HepG2 (cell line): ENCODE measurements around the gene ZNF333. TPM values are rescaled to one million over a fixed set of nuclear protein-coding genes. Genes with fewer than 3 reads are reported as not detected.

Source experiments
- ATAC-seq: fragments of 200-7000 bp; cut with Tn5 transposase; 3 replicates; pipeline ENCODE4 v1.9.1; 2020; ENCODE audit warnings: mild to moderate bottlenecking, moderate library complexity
- BruUV-seq: library from RNA; stranded (reverse); fragments of 400-500 nt; replicated peaks from 2 replicates; lab custom pipeline; 2021; lab: Mats Ljungman, UMichigan
- CTCF ChIA-PET: fragments of 300-600 bp; formaldehyde crosslinking; extraction: SDS; loops from one replicate; lab custom pipeline; 2021; ENCODE audit warnings: low total read pairs, inconsistent platforms, low intra/inter-chr PET ratio; lab: Yijun Ruan, JAX
- POLR2A ChIA-PET: fragments of 350-600 bp; sonication (Branson Sonifier 250); formaldehyde crosslinking; loops from one replicate; lab custom pipeline; 2020; ENCODE audit warnings: antibody characterized with exemption, inconsistent platforms; lab: Yijun Ruan, JAX
- DNase-seq: peaks from one replicate; pipeline ENCODE4 v3.0.0-alpha.2; 2015; ENCODE audit warnings: low spot score
- FAIRE-seq: peaks from 3 replicates; lab custom pipeline; 2011; peaks lifted over from hg19 to GRCh38; lab: Jason Lieb, UNC
- H2AFZ ChIP-seq: one replicate; pipeline ENCODE4 v1.6.1; 2011; ENCODE audit warnings: low read length, inconsistent platforms
- H3K27ac ChIP-seq: fragments of 300-600 bp; 3 replicates; pipeline ENCODE4 v1.8.0; 2011; ENCODE audit warnings: mixed run types, mild to moderate bottlenecking, mixed read lengths, low read length, inconsistent platforms; ENCODE audit not compliant: insufficient read depth; ENCODE audit errors: extremely low read length
- H3K27me3 ChIP-seq, 2 experiments: fragments of 200-600 bp in 1 of 2; 2 replicates in 1 of 2; 3 replicates in 1 of 2; pipeline versions ENCODE4 v1.6.0 to v1.8.0; 2011; ENCODE audit warnings: low read length in 2 of 2, mild to moderate bottlenecking in 2 of 2, moderate library complexity in 2 of 2, inconsistent platforms in 1 of 2; ENCODE audit not compliant: insufficient read depth in 2 of 2, control insufficient read depth in 1 of 2
- H3K36me3 ChIP-seq, 2 experiments: fragments of 200-600 bp in 1 of 2; replicated peaks in 1 of 2; 2 replicates in 1 of 2; 3 replicates in 1 of 2; pipeline versions ENCODE4 v1.5.1 to v1.8.0; 2011; ENCODE audit warnings: low read length in 2 of 2, inconsistent platforms in 1 of 2; ENCODE audit not compliant: insufficient read depth in 2 of 2, control insufficient read depth in 1 of 2
- H3K4me1 ChIP-seq: 2 replicates; pipeline ENCODE4 v1.5.1; 2012; ENCODE audit warnings: low read length, inconsistent platforms; ENCODE audit not compliant: insufficient read depth
- H3K4me2 ChIP-seq: 2 replicates; pipeline ENCODE4 v1.6.0; 2011; ENCODE audit warnings: low read depth, low read length, inconsistent platforms
- H3K4me3 ChIP-seq, 3 experiments: fragments of 200-600 bp in 1 of 3; sonication (generic), shearing (Covaris generic) in 1 of 3; replicated peaks in 1 of 3; 2 replicates each; pipeline ENCODE4 v1.5.1; 2011 to 2016; ENCODE audit warnings: low read length in 3 of 3, inconsistent platforms in 2 of 3, low read depth in 2 of 3, mild to moderate bottlenecking in 2 of 3, control low read depth in 1 of 3, mixed read lengths in 1 of 3; ENCODE audit not compliant: insufficient read depth in 1 of 3
- H3K79me2 ChIP-seq: one replicate; pipeline ENCODE4 v1.6.1; 2011; ENCODE audit warnings: low read length, inconsistent platforms; ENCODE audit not compliant: insufficient read depth
- H3K9ac ChIP-seq: 2 replicates; pipeline ENCODE4 v1.6.0; 2011; ENCODE audit warnings: mild to moderate bottlenecking, low read depth, low read length, inconsistent platforms; ENCODE audit not compliant: insufficient read depth
- H3K9me3 ChIP-seq: 2 replicates; pipeline ENCODE4 v1.5.1; 2012; ENCODE audit warnings: mild to moderate bottlenecking, low read length
- H4K20me1 ChIP-seq: 2 replicates; pipeline ENCODE4 v1.6.0; 2011; ENCODE audit warnings: inconsistent platforms, mild to moderate bottlenecking, low read length, moderate library complexity; ENCODE audit not compliant: insufficient read depth
- DNMT3B ChIP-seq: conservative IDR thresholded peaks from 2 replicates; pipeline ENCODE4 v1.6.1; 2016; ENCODE audit warnings: missing biosample characterization, control low read depth
- SMAD3 ChIP-seq: sonication (generic); formaldehyde crosslinking; IDR thresholded peaks from 2 replicates; pipeline ENCODE4 v1.4.0; 2020; ENCODE audit warnings: missing genetic modification reagents
- ZNF331 ChIP-seq: sonication (generic); formaldehyde crosslinking; IDR thresholded peaks from 2 replicates; pipeline ENCODE4 v1.4.0; 2020; ENCODE audit warnings: missing genetic modification reagents
- ZNF780A ChIP-seq: sonication (generic); formaldehyde crosslinking; IDR thresholded peaks from 2 replicates; pipeline ENCODE4 v1.8.0; 2022; ENCODE audit warnings: mild to moderate bottlenecking, missing genetic modification reagents, moderate library complexity
- WGBS: methylation state at CpG from one replicate; pipeline ENCODE4 v1.1.6; 2017; ENCODE audit warnings: low lambda C conversion rate; 5-methylcytosine and 5-hydroxymethylcytosine counted together
- in situ Hi-C: cut with HindIII; loops from 2 replicates; pipeline ENCODE4 v1.10.0; 2017; ENCODE audit warnings: low pct_unique_long_range_greater_than_20kb; ENCODE audit not compliant: extremely low pct_ligation_motif_present
- intact Hi-C: fragments of 100-400 bp; cut with micrococcal nuclease; formaldehyde crosslinking; loops from one replicate; pipeline ENCODE4 v1.10.0; 2022; ENCODE audit not compliant: unreplicated experiment
- polyA plus RNA-seq, 8 experiments: library from polyadenylated mRNA; depleted of rRNA in 3 of 8; stranded (reverse) in 7 of 8; unstranded in 1 of 8; fragments of >200 nt; fragmentation: Illumina TruSeq in 4 of 8; extraction: Trizol in 4 of 8; gene quantifications; 2 replicates each; pipeline versions ENCODE4 v1.2.1 to v1.2.3, GENCODE V29; 2011 to 2016; ENCODE audit warnings: low read depth in 4 of 8, missing spikeins in 1 of 8, mixed read lengths in 1 of 8; ENCODE audit not compliant: insufficient read depth in 1 of 8
- total RNA-seq, 5 experiments: library from RNA; depleted of rRNA; stranded (reverse); fragments of >200 nt; fragmentation: Illumina TruSeq; extraction: Trizol; gene quantifications; 2 replicates each; pipeline ENCODE4 v1.2.3, GENCODE V29; 2016; ENCODE audit warnings: low read depth in 1 of 5
- TF ChIP-seq, protein P1 (sequence below): sonication (generic); formaldehyde crosslinking; IDR thresholded peaks from 2 replicates; pipeline ENCODE4 v1.8.0; 2022; ENCODE audit warnings: mild to moderate bottlenecking, missing genetic modification reagents, moderate library complexity

ZNF333 gene
- total and polyA plus RNA-seq, 2 of the 13 experiments (the other 11 are each of a cell fraction or from before 2014, with no cell fraction given) = 3.4 to 6.4 TPM

- no TSS peak for BruUV-seq
- 0 out of 2 replicates have a peak, but pooled peaks cover 13% of the 10 kb centered on the region for H3K4me1 ChIP-seq
- TF ChIP-seq, protein P1, sequence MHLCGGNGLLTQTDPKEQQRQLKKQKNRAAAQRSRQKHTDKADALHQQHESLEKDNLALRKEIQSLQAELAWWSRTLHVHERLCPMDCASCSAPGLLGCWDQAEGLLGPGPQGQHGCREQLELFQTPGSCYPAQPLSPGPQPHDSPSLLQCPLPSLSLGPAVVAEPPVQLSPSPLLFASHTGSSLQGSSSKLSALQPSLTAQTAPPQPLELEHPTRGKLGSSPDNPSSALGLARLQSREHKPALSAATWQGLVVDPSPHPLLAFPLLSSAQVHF (CRISPR knock-in tag) = no peak
- TF ChIP-seq SMAD3 (CRISPR knock-in tag) (no peak), DNMT3B (CRISPR knock-in tag) (no peak)
- no peak overlapping the region for H2AFZ ChIP-seq
- ATAC-seq = no peak
- FAIRE-seq = no peak
- H3K9ac ChIP-seq = no peak overlapping the region
- 62% methylated on average over 12 of the region's 12 CpGs for WGBS
- H3K4me2 ChIP-seq = no peak overlapping the region
- no peaks in the 10 kb centered on the region for H4K20me1 ChIP-seq
- CTCF ChIA-PET = no interaction called here
- H3K27me3 ChIP-seq = no peaks in the 10 kb centered on the region
- DNase-seq = no peak
- no peak overlapping the region for H3K4me3 ChIP-seq
- H3K27ac ChIP-seq = no peak overlapping the region
- in situ Hi-C loops (no loop called here), intact Hi-C loops (no loop called here)
- POLR2A ChIA-PET = no interaction called here
- H3K9me3 ChIP-seq = no peaks in the 10 kb centered on the region
- H3K79me2 ChIP-seq = no peaks in the 10 kb centered on the region
- H3K36me3 ChIP-seq = no peaks in the 10 kb centered on the region
These were observed 28.4 kb upstream of the ZNF333 start for GRCh38 chr19:14661372-14661924.

- TF ChIP-seq ZNF331 (peak; percentile 72; the same call in 1 of the 2 replicates), ZNF780A (CRISPR knock-in tag) (no peak)
- FAIRE-seq = no peak
These were observed 19.9 kb upstream of the ZNF333 start for GRCh38 chr19:14669940-14670339.

More at GRCh38 chr19:14669940-14670339, 19.9 kb upstream of the ZNF333 start:
- ChIA-PET POLR2A (no interaction called here), CTCF (no interaction called here)
- no peak overlapping the region for H3K4me2 ChIP-seq
- no peak overlapping the region for H2AFZ ChIP-seq
- no peak overlapping the region for H3K9ac ChIP-seq
- DNase-seq = no peak
- no peak overlapping the region for H3K27ac ChIP-seq
- 7% methylated on average over 3 of the region's 3 CpGs for WGBS
- H4K20me1 ChIP-seq = no peaks in the 10 kb centered on the region
- no peak for ATAC-seq
- no TSS peak for BruUV-seq
- in situ Hi-C loops (no loop called here), intact Hi-C loops (no loop called here)
- H3K36me3 ChIP-seq = no peaks in the 10 kb centered on the region
- peaks cover 0 to 5% of the 10 kb centered on the region in 2 experiments; a peak in 1 of 5 replicates for H3K27me3 ChIP-seq
- no peaks in the 10 kb centered on the region for H3K79me2 ChIP-seq
- peaks cover 8% of the 10 kb centered on the region for H3K4me1 ChIP-seq
- H3K4me3 ChIP-seq = no peak overlapping the region
- no peaks in the 10 kb centered on the region for H3K9me3 ChIP-seq
